Fibroblast of mammary gland (primary cell): Measurements from ENCODE around the gene NCS1.

Experiments used
- DNase-seq: peaks from one replicate; pipeline ENCODE4 v3.0.0-alpha.2; 2010; ENCODE audit warnings: low read depth
- H3K4me3 ChIP-seq: 2 replicates; pipeline ENCODE4 v1.5.1; 2011; ENCODE audit warnings: low read depth, mild to moderate bottlenecking, low read length, moderate library complexity; ENCODE audit not compliant: control insufficient read depth
- CTCF ChIP-seq: conservative IDR thresholded peaks from 2 replicates; pipeline ENCODE4 v1.5.1; 2011; ENCODE audit warnings: low read depth, low read length, inconsistent platforms; ENCODE audit not compliant: control insufficient read depth, insufficient read depth

Gene NCS1

GRCh38 chr9:130159915-130160670 is 12.1 kb upstream of the NCS1 start:
- no peak for TF ChIP-seq CTCF
- no peak for DNase-seq
- H3K4me3 ChIP-seq: no peak overlapping the region

GRCh38 chr9:130160862-130161470 is 11.2 kb upstream of the NCS1 start:
- TF ChIP-seq CTCF: no peak
- no peak overlapping the region for H3K4me3 ChIP-seq
- no peak for DNase-seq

- TF ChIP-seq CTCF: no peak
- H3K4me3 ChIP-seq: no peak overlapping the region
- DNase-seq: no peak
Observed at GRCh38 chr9:130165579-130165978, 6.6 kb upstream of the NCS1 start.

GRCh38 chr9:130166399-130166798 is 5.8 kb upstream of the NCS1 start:
- no peak overlapping the region for H3K4me3 ChIP-seq
- no peak for DNase-seq
- no peak for TF ChIP-seq CTCF

- H3K4me3 ChIP-seq: no peak overlapping the region
- DNase-seq: no peak
- peak; percentile 7 for TF ChIP-seq CTCF
Observed at GRCh38 chr9:130167927-130168326, 4.3 kb upstream of the NCS1 start.

- no peak for DNase-seq
- no peak for TF ChIP-seq CTCF
- H3K4me3 ChIP-seq: peak overlapping the region; percentile 39
Observed at GRCh38 chr9:130171226-130172148, 717 bp upstream of the NCS1 start.
